A549 (cell line): ENCODE measurements around the gene PSD2.

Experiments used
- CTCF ChIP-seq: fragments of >200 bp; sonication (Bioruptor Twin); formaldehyde crosslinking; IDR thresholded peaks from 3 replicates; pipeline ENCODE4 v1.5.1; 2016
- FOSL2 ChIP-seq, 2 experiments: fragments of 450-650 bp in 1 of 2; fragments of >200 bp in 1 of 2; sonication (Bioruptor Twin) in 1 of 2; formaldehyde crosslinking; IDR thresholded peaks; 2 replicates each; pipeline versions ENCODE4 v1.5.0 to v1.6.1; 2016 to 2020; ENCODE audit warnings: mild to moderate bottlenecking in 1 of 2, moderate library complexity in 1 of 2
- HMGXB4 ChIP-seq: fragments of 250-450 bp; sonication (Bioruptor Pico); IDR thresholded peaks from 2 replicates; pipeline ENCODE4 v1.5.0; 2021; ENCODE audit warnings: mild to moderate bottlenecking, moderate library complexity, borderline replicate concordance
- JUN ChIP-seq, 2 experiments: fragments of >200 bp; sonication (Bioruptor Twin); formaldehyde crosslinking; IDR thresholded peaks; 2 replicates in 1 of 2; 3 replicates in 1 of 2; pipeline ENCODE4 v1.6.1; 2016 to 2017
- KDM1A ChIP-seq: fragments of 200-600 bp; sonication (generic); IDR thresholded peaks from 2 replicates; pipeline ENCODE4 v1.6.1; 2016; ENCODE audit warnings: low read depth, mild to moderate bottlenecking
- MAZ ChIP-seq: fragments of 150-350 bp; IDR thresholded peaks from 2 replicates; pipeline ENCODE4 v1.6.1; 2014; ENCODE audit warnings: antibody characterized with exemption, low read depth, low read length, borderline replicate concordance
- POLR2A ChIP-seq: IDR thresholded peaks from 2 replicates; pipeline ENCODE4 v1.6.1; 2012; ENCODE audit warnings: mild to moderate bottlenecking, low read length

GRCh38 chr5:139752506-139753473 is 42.8 kb upstream of the PSD2 start:
- TF ChIP-seq MAZ (no peak), JUN (IDR thresholded peaks at IDR 0.05) (no peak), CTCF (no peak), FOSL2 (IDR thresholded peaks at IDR 0.05) (no peak), FOSL2 (CRISPR knock-in tag; IDR thresholded peaks at IDR 0.05) (no peak), POLR2A (no peak), KDM1A (no peak), HMGXB4 (CRISPR knock-in tag) (no peak)
